HG03571 (cell line): Measurements from ENCODE around the gene MGME1.
"Not testable (repeated sequence)": the region's sequence is repeated elsewhere in the genome, so short reads cannot be mapped to it uniquely, and the experiment has no call there.

Experiments used
- ATAC-seq: cut with Tn5 transposase; IDR thresholded peaks from one replicate; pipeline ENCODE4 v1.9.1; 2021; ENCODE audit not compliant: unreplicated experiment

Gene MGME1

GRCh38 chr20:18018100-18018499, 49.3 kb downstream of the MGME1 start:
- ATAC-seq: no peak

GRCh38 chr20:18019068-18019467, 50.2 kb downstream of the MGME1 start:
- ATAC-seq: no peak

GRCh38 chr20:18020931-18021330, 52.1 kb downstream of the MGME1 start:
- ATAC-seq: no peak

- no peak for ATAC-seq
Observed at GRCh38 chr20:18024606-18025127, 55.8 kb downstream of the MGME1 start.

GRCh38 chr20:18027011-18027410, 58.2 kb downstream of the MGME1 start:
- not testable (repeated sequence) for ATAC-seq

GRCh38 chr20:18030020-18030419, 61.2 kb downstream of the MGME1 start:
- ATAC-seq: no peak

GRCh38 chr20:18031050-18031449, 62.2 kb downstream of the MGME1 start:
- no peak for ATAC-seq

- no peak for ATAC-seq
Observed at GRCh38 chr20:18031888-18032509, 63.2 kb downstream of the MGME1 start.

- ATAC-seq: no peak
Observed at GRCh38 chr20:18032977-18033892, 64.4 kb downstream of the MGME1 start.

GRCh38 chr20:18034039-18034438, 65.2 kb downstream of the MGME1 start:
- ATAC-seq: no peak

GRCh38 chr20:18039063-18039462, 70.2 kb downstream of the MGME1 start:
- ATAC-seq: no peak
